Measurements from ENCODE around the gene DTX3. TPM values are rescaled to one million over a fixed set of nuclear protein-coding genes. Genes with fewer than 3 reads are reported as not detected.
"Not testable (repeated sequence)": the region's sequence is repeated elsewhere in the genome, so short reads cannot be mapped to it uniquely, and the experiment has no call there.

Gene DTX3
- total RNA-seq, 2 donors from 2014 or later, result 4.6 to 12.2 TPM

- Histone ChIP-seq H3K27me3 (peaks cover 0 to 2% of the 10 kb centered on the region in 2 donors), H3K4me3 (no peak overlapping the region), H3K9me3 (no peaks in the 10 kb centered on the region), H3K4me1 (peaks cover 23% of the 10 kb centered on the region), H3K36me3 (replicated peaks in 1 of 2; ENCODE audit: insufficient read depth in 1 of 2, low read depth in 2 of 2) (no peaks in the 10 kb centered on the region), H3K27ac (no peak overlapping the region)
- intact Hi-C loops (cut with DNase I), result no loop called here
- peak in 1 of 4 donors; percentile 17 for DNase-seq
- ATAC-seq, result no peak
- TF ChIP-seq CTCF (IDR thresholded peaks at IDR 0.05) (no peak), POLR2A (IDR thresholded peaks at IDR 0.05) (no peak)
- WGBS, 2 donors, result 47 to 59% methylated on average over 12 to 14 of the region's 14 CpGs
These were observed 9.7 kb downstream of the DTX3 start for GRCh38 chr12:57614178-57614947.

- Histone ChIP-seq H3K27ac (no peak overlapping the region), H3K4me3 (no peak overlapping the region)
- DNase-seq, result no peak
These were observed 10.4 kb downstream of the DTX3 start for GRCh38 chr12:57614948-57615500.

GRCh38 chr12:57615637-57616036 is 11.0 kb downstream of the DTX3 start:
- peaks cover 0 to 7% of the 10 kb centered on the region in 2 donors for H3K27me3 ChIP-seq
- H3K9me3 ChIP-seq, result no peaks in the 10 kb centered on the region
- no peak for DNase-seq
- intact Hi-C loops (cut with DNase I), result no loop called here
- H3K4me3 ChIP-seq, result no peak overlapping the region
- no peak overlapping the region for H3K27ac ChIP-seq
- peaks cover 21% of the 10 kb centered on the region for H3K4me1 ChIP-seq
- 73 to 85% methylated on average over 4 to 5 of the region's 5 CpGs for WGBS, 2 donors
- no peaks in the 10 kb centered on the region for H3K36me3 ChIP-seq (replicated peaks in 1 of 2; ENCODE audit: insufficient read depth in 1 of 2, low read depth in 2 of 2)
- no peak for TF ChIP-seq CTCF (IDR thresholded peaks at IDR 0.05)
- ATAC-seq, result no peak

More at GRCh38 chr12:57614948-57615500, 10.4 kb downstream of the DTX3 start:
- Histone ChIP-seq H3K9me3 (no peaks in the 10 kb centered on the region), H3K27me3 (peaks cover 0 to 4% of the 10 kb centered on the region in 2 donors), H3K36me3 (replicated peaks in 1 of 2; ENCODE audit: insufficient read depth in 1 of 2, low read depth in 2 of 2) (no peaks in the 10 kb centered on the region), H3K4me1 (peaks cover 27% of the 10 kb centered on the region)
- 83 to 85% methylated on average over 11 of the region's 11 CpGs for WGBS, 2 donors
- intact Hi-C loops (cut with DNase I), result no loop called here
- no peak for ATAC-seq
- TF ChIP-seq POLR2A (IDR thresholded peaks at IDR 0.05) (no peak), CTCF (IDR thresholded peaks at IDR 0.05) (no peak)

GRCh38 chr12:57616383-57617101 is 11.9 kb downstream of the DTX3 start:
- DNase-seq (no peak), ATAC-seq (no peak)
- 87 to 89% methylated on average over 3 of the region's 3 CpGs for WGBS, 2 donors
- H3K27me3 ChIP-seq, result peaks cover 0 to 16% of the 10 kb centered on the region in 2 donors
- H3K27ac ChIP-seq, result no peak overlapping the region
- no peaks in the 10 kb centered on the region for H3K36me3 ChIP-seq (replicated peaks in 1 of 2; ENCODE audit: insufficient read depth in 1 of 2, low read depth in 2 of 2)
- no peak overlapping the region for H3K4me3 ChIP-seq
- no peak for TF ChIP-seq POLR2A (IDR thresholded peaks at IDR 0.05)
- intact Hi-C loops (cut with DNase I), result no loop called here
- no peaks in the 10 kb centered on the region for H3K9me3 ChIP-seq
- H3K4me1 ChIP-seq, result peaks cover 21% of the 10 kb centered on the region

GRCh38 chr12:57617942-57618341 is 13.3 kb downstream of the DTX3 start:
- TF ChIP-seq CTCF (IDR thresholded peaks at IDR 0.05) (no peak), POLR2A (IDR thresholded peaks at IDR 0.05) (no peak)
- intact Hi-C loops (cut with DNase I), result no loop called here
- Histone ChIP-seq H3K27ac (no peak overlapping the region), H3K27me3 (peaks cover 0 to 17% of the 10 kb centered on the region in 2 donors), H3K36me3 (replicated peaks in 1 of 2; ENCODE audit: insufficient read depth in 1 of 2, low read depth in 2 of 2) (no peaks in the 10 kb centered on the region), H3K9me3 (no peaks in the 10 kb centered on the region), H3K4me1 (peaks cover 21% of the 10 kb centered on the region), H3K4me3 (no peak overlapping the region)
- 55 to 63% methylated on average over 8 to 11 of the region's 11 CpGs for WGBS, 2 donors
- no peak for DNase-seq
- ATAC-seq, result no peak

- ATAC-seq; H3K9me3 ChIP-seq; H3K27ac ChIP-seq; intact Hi-C loops (cut with DNase I); H3K4me3 ChIP-seq; DNase-seq; H3K36me3 ChIP-seq (replicated peaks in 1 of 2; ENCODE audit: insufficient read depth in 1 of 2, low read depth in 2 of 2): not testable (repeated sequence)
- Histone ChIP-seq H3K4me1 (peaks cover 21% of the 10 kb centered on the region), H3K27me3 (peaks cover 0 to 17% of the 10 kb centered on the region in 2 donors)
- WGBS, 2 donors, result 94 to 96% methylated on average over 6 of the region's 6 CpGs
These were observed 13.8 kb downstream of the DTX3 start for GRCh38 chr12:57618431-57618830.

Data from body of pancreas (tissue), 4 donors.